Measurements from ENCODE around the gene TSPAN15. TPM values are rescaled to one million over a fixed set of nuclear protein-coding genes. Genes with fewer than 3 reads are reported as not detected.

TSPAN15 gene
- polyA plus RNA-seq (2013, experiment 1 of 2), result 34.0 TPM
- 30.0 TPM for polyA plus RNA-seq (2013, experiment 2 of 2)

GRCh38 chr10:69451209-69451783 lies at the start of gene TSPAN15:
TSPAN15 (plus strand) TSS chr10:69451465; CDS start chr10:69451595, 130 bp downstream.
- Histone ChIP-seq H3K4me1 (ENCODE audit: control insufficient read depth, insufficient read depth, low read length, poor library complexity, severe bottlenecking) (peaks cover 30% of the 10 kb centered on the region), H3K9me3 (ENCODE audit: control insufficient read depth, low read length) (no peaks in the 10 kb centered on the region), H3K27ac (ENCODE audit: low read depth, low read length, severe bottlenecking) (peak within 1 kb of the TSS; percentile 10), H3K36me3 (ENCODE audit: control insufficient read depth, insufficient read depth, low read length) (no peaks in the 10 kb centered on the region), H3K4me3 (ENCODE audit: extremely low read depth, insufficient read depth, low read length, poor library complexity, severe bottlenecking) (peak within 1 kb of the TSS; percentile 67)
- 0 to 1% methylated on average over 25 to 29 of the region's 45 CpGs for WGBS, 2 experiments (ENCODE audit: insufficient coverage in 2 of 2)

GRCh38 chr10:69402386-69402785 lies 48.9 kb upstream of the TSPAN15 start:
- H3K4me3 ChIP-seq (ENCODE audit: extremely low read depth, insufficient read depth, low read length, poor library complexity, severe bottlenecking), result no peak overlapping the region
- H3K4me1 ChIP-seq (ENCODE audit: control insufficient read depth, insufficient read depth, low read length, poor library complexity, severe bottlenecking), result peaks cover 4% of the 10 kb centered on the region
- peaks cover 63% of the 10 kb centered on the region for H3K36me3 ChIP-seq (ENCODE audit: control insufficient read depth, insufficient read depth, low read length)
- H3K27ac ChIP-seq (ENCODE audit: low read depth, low read length, severe bottlenecking), result no peak overlapping the region
- 92 to 100% methylated on average over 2 to 3 of the region's 6 CpGs for WGBS, 2 experiments (ENCODE audit: insufficient coverage in 2 of 2)
- no peaks in the 10 kb centered on the region for H3K9me3 ChIP-seq (ENCODE audit: control insufficient read depth, low read length)

GRCh38 chr10:69403066-69403465 lies 48.2 kb upstream of the TSPAN15 start:
- Histone ChIP-seq H3K4me1 (ENCODE audit: control insufficient read depth, insufficient read depth, low read length, poor library complexity, severe bottlenecking) (peaks cover 6% of the 10 kb centered on the region), H3K4me3 (ENCODE audit: extremely low read depth, insufficient read depth, low read length, poor library complexity, severe bottlenecking) (no peak overlapping the region), H3K36me3 (ENCODE audit: control insufficient read depth, insufficient read depth, low read length) (peaks cover 56% of the 10 kb centered on the region), H3K27ac (ENCODE audit: low read depth, low read length, severe bottlenecking) (no peak overlapping the region), H3K9me3 (ENCODE audit: control insufficient read depth, low read length) (no peaks in the 10 kb centered on the region)
- WGBS, 2 experiments (ENCODE audit: insufficient coverage in 2 of 2), result 88 to 100% methylated on average over 1 of the region's 1 CpG

- Histone ChIP-seq H3K4me1 (ENCODE audit: control insufficient read depth, insufficient read depth, low read length, poor library complexity, severe bottlenecking) (peaks cover 7% of the 10 kb centered on the region), H3K4me3 (ENCODE audit: extremely low read depth, insufficient read depth, low read length, poor library complexity, severe bottlenecking) (no peak overlapping the region), H3K27ac (ENCODE audit: low read depth, low read length, severe bottlenecking) (no peak overlapping the region), H3K36me3 (ENCODE audit: control insufficient read depth, insufficient read depth, low read length) (peaks cover 52% of the 10 kb centered on the region), H3K9me3 (ENCODE audit: control insufficient read depth, low read length) (no peaks in the 10 kb centered on the region)
- 100% methylated on average over 1 to 3 of the region's 3 CpGs for WGBS, 2 experiments (ENCODE audit: insufficient coverage in 2 of 2)
Observed at GRCh38 chr10:69403519-69403918, 47.7 kb upstream of the TSPAN15 start.

- peaks cover 46% of the 10 kb centered on the region for H3K36me3 ChIP-seq (ENCODE audit: control insufficient read depth, insufficient read depth, low read length)
- no peaks in the 10 kb centered on the region for H3K9me3 ChIP-seq (ENCODE audit: control insufficient read depth, low read length)
- H3K27ac ChIP-seq (ENCODE audit: low read depth, low read length, severe bottlenecking), result no peak overlapping the region
- no peak overlapping the region for H3K4me3 ChIP-seq (ENCODE audit: extremely low read depth, insufficient read depth, low read length, poor library complexity, severe bottlenecking)
- 95 to 97% methylated on average over 9 of the region's 10 CpGs for WGBS, 2 experiments (ENCODE audit: insufficient coverage in 2 of 2)
- peaks cover 7% of the 10 kb centered on the region for H3K4me1 ChIP-seq (ENCODE audit: control insufficient read depth, insufficient read depth, low read length, poor library complexity, severe bottlenecking)
Observed at GRCh38 chr10:69404786-69405185, 46.5 kb upstream of the TSPAN15 start.

- Histone ChIP-seq H3K4me1 (ENCODE audit: control insufficient read depth, insufficient read depth, low read length, poor library complexity, severe bottlenecking) (peaks cover 7% of the 10 kb centered on the region), H3K9me3 (ENCODE audit: control insufficient read depth, low read length) (no peaks in the 10 kb centered on the region), H3K4me3 (ENCODE audit: extremely low read depth, insufficient read depth, low read length, poor library complexity, severe bottlenecking) (no peak overlapping the region), H3K36me3 (ENCODE audit: control insufficient read depth, insufficient read depth, low read length) (peaks cover 43% of the 10 kb centered on the region), H3K27ac (ENCODE audit: low read depth, low read length, severe bottlenecking) (no peak overlapping the region)
- WGBS, 2 experiments (ENCODE audit: insufficient coverage in 2 of 2), result 70 to 94% methylated on average over 2 of the region's 4 CpGs
Observed at GRCh38 chr10:69405221-69405620, 46.0 kb upstream of the TSPAN15 start.

GRCh38 chr10:69406302-69406811 lies 44.9 kb upstream of the TSPAN15 start:
- H3K36me3 ChIP-seq (ENCODE audit: control insufficient read depth, insufficient read depth, low read length), result peaks cover 32% of the 10 kb centered on the region

GRCh38 chr10:69406816-69407580 lies 44.3 kb upstream of the TSPAN15 start:
- peaks cover 26% of the 10 kb centered on the region for H3K36me3 ChIP-seq (ENCODE audit: control insufficient read depth, insufficient read depth, low read length)
- no peaks in the 10 kb centered on the region for H3K9me3 ChIP-seq (ENCODE audit: control insufficient read depth, low read length)
- no peak overlapping the region for H3K4me3 ChIP-seq (ENCODE audit: extremely low read depth, insufficient read depth, low read length, poor library complexity, severe bottlenecking)
- H3K27ac ChIP-seq (ENCODE audit: low read depth, low read length, severe bottlenecking), result no peak overlapping the region
- WGBS, 2 experiments (ENCODE audit: insufficient coverage in 2 of 2), result 79 to 80% methylated on average over 5 to 6 of the region's 6 CpGs
- H3K4me1 ChIP-seq (ENCODE audit: control insufficient read depth, insufficient read depth, low read length, poor library complexity, severe bottlenecking), result peaks cover 7% of the 10 kb centered on the region

More at GRCh38 chr10:69406302-69406811, 44.9 kb upstream of the TSPAN15 start:
- Histone ChIP-seq H3K4me3 (ENCODE audit: extremely low read depth, insufficient read depth, low read length, poor library complexity, severe bottlenecking) (no peak overlapping the region), H3K4me1 (ENCODE audit: control insufficient read depth, insufficient read depth, low read length, poor library complexity, severe bottlenecking) (peaks cover 7% of the 10 kb centered on the region), H3K27ac (ENCODE audit: low read depth, low read length, severe bottlenecking) (peak overlapping the region; percentile 23), H3K9me3 (ENCODE audit: control insufficient read depth, low read length) (no peaks in the 10 kb centered on the region)
- 30 to 53% methylated on average over 2 to 4 of the region's 5 CpGs for WGBS, 2 experiments (ENCODE audit: insufficient coverage in 2 of 2)

GRCh38 chr10:69407621-69408301 lies 43.5 kb upstream of the TSPAN15 start:
- Histone ChIP-seq H3K36me3 (ENCODE audit: control insufficient read depth, insufficient read depth, low read length) (peaks cover 19% of the 10 kb centered on the region), H3K4me3 (ENCODE audit: extremely low read depth, insufficient read depth, low read length, poor library complexity, severe bottlenecking) (no peak overlapping the region), H3K27ac (ENCODE audit: low read depth, low read length, severe bottlenecking) (no peak overlapping the region), H3K4me1 (ENCODE audit: control insufficient read depth, insufficient read depth, low read length, poor library complexity, severe bottlenecking) (peaks cover 7% of the 10 kb centered on the region), H3K9me3 (ENCODE audit: control insufficient read depth, low read length) (no peaks in the 10 kb centered on the region)
- 81 to 83% methylated on average over 12 to 13 of the region's 14 CpGs for WGBS, 2 experiments (ENCODE audit: insufficient coverage in 2 of 2)

- WGBS, 2 experiments (ENCODE audit: insufficient coverage in 2 of 2), result 2 to 7% methylated on average over 32 to 33 of the region's 64 CpGs
- H3K9me3 ChIP-seq (ENCODE audit: control insufficient read depth, low read length), result no peaks in the 10 kb centered on the region
- H3K4me3 ChIP-seq (ENCODE audit: extremely low read depth, insufficient read depth, low read length, poor library complexity, severe bottlenecking), result no peak overlapping the region
Observed at GRCh38 chr10:69408318-69409175, 42.7 kb upstream of the TSPAN15 start.

More at GRCh38 chr10:69408318-69409175, 42.7 kb upstream of the TSPAN15 start:
- H3K4me1 ChIP-seq (ENCODE audit: control insufficient read depth, insufficient read depth, low read length, poor library complexity, severe bottlenecking), result peaks cover 7% of the 10 kb centered on the region
- no peak overlapping the region for H3K27ac ChIP-seq (ENCODE audit: low read depth, low read length, severe bottlenecking)
- H3K36me3 ChIP-seq (ENCODE audit: control insufficient read depth, insufficient read depth, low read length), result peaks cover 11% of the 10 kb centered on the region

All from mesodermal cell (in vitro differentiated cells).